Ascending aorta (tissue), 2 donors: ENCODE data around the gene TCF23. TPM values are rescaled to one million over a fixed set of nuclear protein-coding genes. Genes with fewer than 3 reads are reported as not detected.
"Not testable (repeated sequence)": the region's sequence is repeated elsewhere in the genome, so short reads cannot be mapped to it uniquely, and the experiment has no call there.

ENCODE experiments used
- DNase-seq, 2 donors: peaks; one replicate each; pipeline ENCODE4 v3.0.0-alpha.2; 2019; ENCODE audit warnings: low spot score in 2 of 2
- H3K27ac ChIP-seq, 2 donors: fragments of 200-600 bp; sonication (generic); one replicate each; pipeline ENCODE4 v1.5.1; 2016 to 2017; ENCODE audit warnings: mild to moderate bottlenecking in 1 of 2
- H3K27me3 ChIP-seq: fragments of 200-600 bp; sonication (generic); one replicate; pipeline ENCODE4 v1.5.1; 2017
- H3K36me3 ChIP-seq, 2 donors: fragments of 200-600 bp; sonication (generic); one replicate each; pipeline ENCODE4 v1.5.1; 2016
- H3K4me1 ChIP-seq, 2 donors: fragments of 200-600 bp; sonication (generic); one replicate each; pipeline ENCODE4 v1.5.1; 2016 to 2017; ENCODE audit warnings: mild to moderate bottlenecking in 1 of 2
- H3K4me3 ChIP-seq, 2 donors: fragments of 200-600 bp; sonication (generic); one replicate each; pipeline ENCODE4 v1.5.1; 2016 to 2017; ENCODE audit warnings: mild to moderate bottlenecking in 1 of 2
- H3K9me3 ChIP-seq, 2 donors: fragments of 200-600 bp; sonication (generic); one replicate each; pipeline ENCODE4 v1.5.1; 2016
- intact Hi-C: fragments of 100-400 bp; cut with DNase I; formaldehyde crosslinking; loops from one replicate; pipeline ENCODE4 v1.15.1; 2023
- total RNA-seq: library from RNA; depleted of rRNA; stranded (reverse); fragments of >200 nt; gene quantifications from one replicate; pipeline ENCODE4 v1.1.0, GENCODE V29; 2016
- TF ChIP-seq, protein P1 (sequence below), 3 experiments: fragments of 200-600 bp in 2 of 3; fragments of 450-650 bp in 1 of 3; sonication (generic) in 2 of 3; IDR thresholded peaks; one replicate each; pipeline ENCODE4 v1.5.1; 2016 to 2019; ENCODE audit warnings: antibody characterized with exemption in 3 of 3, mild to moderate bottlenecking in 1 of 3, moderate library complexity in 1 of 3

The TCF23 gene
- total RNA-seq, 1 donor from 2014 or later, result not detected

DNA sequence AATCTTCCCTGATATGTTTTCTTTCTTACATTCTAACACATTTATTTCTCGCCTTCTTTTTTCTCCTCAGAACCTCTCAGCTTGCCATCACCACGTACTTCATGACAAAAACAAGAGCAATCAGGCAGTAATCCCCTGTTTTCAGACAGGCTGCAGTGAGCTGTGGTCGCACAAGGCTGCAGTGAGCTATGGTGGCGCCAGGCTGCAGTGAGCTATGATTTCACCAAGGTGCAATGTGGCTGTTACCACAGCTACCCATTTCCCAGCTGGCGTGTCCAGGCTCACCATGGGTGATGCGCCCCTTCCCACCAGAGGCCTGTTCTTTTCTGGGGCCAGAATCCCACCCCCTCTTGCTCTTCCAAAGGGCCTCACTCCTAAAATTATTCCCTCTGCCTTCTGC is 25.8 kb downstream of the TCF23 start:
- TF ChIP-seq, protein P1, sequence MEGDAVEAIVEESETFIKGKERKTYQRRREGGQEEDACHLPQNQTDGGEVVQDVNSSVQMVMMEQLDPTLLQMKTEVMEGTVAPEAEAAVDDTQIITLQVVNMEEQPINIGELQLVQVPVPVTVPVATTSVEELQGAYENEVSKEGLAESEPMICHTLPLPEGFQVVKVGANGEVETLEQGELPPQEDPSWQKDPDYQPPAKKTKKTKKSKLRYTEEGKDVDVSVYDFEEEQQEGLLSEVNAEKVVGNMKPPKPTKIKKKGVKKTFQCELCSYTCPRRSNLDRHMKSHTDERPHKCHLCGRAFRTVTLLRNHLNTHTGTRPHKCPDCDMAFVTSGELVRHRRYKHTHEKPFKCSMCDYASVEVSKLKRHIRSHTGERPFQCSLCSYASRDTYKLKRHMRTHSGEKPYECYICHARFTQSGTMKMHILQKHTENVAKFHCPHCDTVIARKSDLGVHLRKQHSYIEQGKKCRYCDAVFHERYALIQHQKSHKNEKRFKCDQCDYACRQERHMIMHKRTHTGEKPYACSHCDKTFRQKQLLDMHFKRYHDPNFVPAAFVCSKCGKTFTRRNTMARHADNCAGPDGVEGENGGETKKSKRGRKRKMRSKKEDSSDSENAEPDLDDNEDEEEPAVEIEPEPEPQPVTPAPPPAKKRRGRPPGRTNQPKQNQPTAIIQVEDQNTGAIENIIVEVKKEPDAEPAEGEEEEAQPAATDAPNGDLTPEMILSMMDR (IDR thresholded peaks at IDR 0.05), result no peak

DNA sequence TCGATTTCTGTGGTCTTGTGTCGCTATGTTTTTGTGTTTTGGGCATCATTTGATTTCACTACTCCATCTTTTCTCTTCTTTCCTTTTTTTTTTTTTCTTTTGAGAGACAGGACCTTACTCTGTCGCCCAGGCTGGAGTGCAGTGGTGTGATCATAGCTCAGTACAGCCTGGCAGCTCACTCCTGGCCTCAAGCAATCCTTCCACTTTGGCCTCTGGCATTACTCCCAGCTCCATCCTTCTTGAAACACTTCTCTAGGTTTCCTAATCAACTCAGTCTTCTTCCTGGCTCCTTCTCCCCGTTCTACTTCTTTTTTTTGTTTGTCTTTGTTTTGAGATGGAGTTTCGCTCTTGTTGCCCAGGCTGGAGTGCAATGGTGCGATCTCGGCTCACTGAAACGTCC is 26.5 kb downstream of the TCF23 start:
- H3K4me1 ChIP-seq, result peaks cover 0 to under 1% of the 10 kb centered on the region in 2 donors
- no peaks in the 10 kb centered on the region for H3K9me3 ChIP-seq
- no peak for DNase-seq
- H3K27me3 ChIP-seq, result no peaks in the 10 kb centered on the region
- no peak overlapping the region for H3K27ac ChIP-seq
- TF ChIP-seq, protein P1 (IDR thresholded peaks at IDR 0.05), result no peak
- H3K36me3 ChIP-seq, result no peaks in the 10 kb centered on the region
- intact Hi-C loops, result no loop called here
- H3K4me3 ChIP-seq, result no peak overlapping the region

More for the DNA sequence above, 25.8 kb downstream of the TCF23 start:
- H3K4me1 ChIP-seq, result peaks cover 0 to 4% of the 10 kb centered on the region in 2 donors
- DNase-seq, result no peak
- intact Hi-C loops, result no loop called here
- H3K27me3 ChIP-seq, result no peaks in the 10 kb centered on the region
- no peak overlapping the region for H3K4me3 ChIP-seq
- no peak overlapping the region for H3K27ac ChIP-seq
- H3K36me3 ChIP-seq, result no peaks in the 10 kb centered on the region
- H3K9me3 ChIP-seq, result no peaks in the 10 kb centered on the region

DNA sequence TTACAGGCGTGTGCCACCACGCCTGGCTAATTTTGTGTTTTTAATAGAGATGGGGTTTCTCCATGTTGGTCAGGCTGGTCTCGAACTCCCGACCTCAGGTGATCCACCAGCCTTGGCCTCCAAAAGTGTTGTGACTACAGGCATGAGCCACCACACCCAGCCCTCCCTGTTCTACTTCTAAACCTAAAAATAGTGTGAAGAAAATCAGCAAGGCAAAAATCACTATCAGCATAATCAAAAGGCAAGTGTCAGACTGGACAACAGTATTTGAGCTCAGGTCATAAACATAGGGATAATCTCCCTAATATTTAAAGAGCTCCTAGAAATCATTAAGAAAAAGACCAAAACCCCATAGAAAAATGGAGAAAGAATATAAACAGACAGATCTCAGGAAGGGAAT is 27.0 kb downstream of the TCF23 start:
- H3K27me3 ChIP-seq, H3K4me3 ChIP-seq, H3K4me1 ChIP-seq, DNase-seq, intact Hi-C loops, H3K9me3 ChIP-seq, H3K27ac ChIP-seq, H3K36me3 ChIP-seq: not testable (repeated sequence)

DNA sequence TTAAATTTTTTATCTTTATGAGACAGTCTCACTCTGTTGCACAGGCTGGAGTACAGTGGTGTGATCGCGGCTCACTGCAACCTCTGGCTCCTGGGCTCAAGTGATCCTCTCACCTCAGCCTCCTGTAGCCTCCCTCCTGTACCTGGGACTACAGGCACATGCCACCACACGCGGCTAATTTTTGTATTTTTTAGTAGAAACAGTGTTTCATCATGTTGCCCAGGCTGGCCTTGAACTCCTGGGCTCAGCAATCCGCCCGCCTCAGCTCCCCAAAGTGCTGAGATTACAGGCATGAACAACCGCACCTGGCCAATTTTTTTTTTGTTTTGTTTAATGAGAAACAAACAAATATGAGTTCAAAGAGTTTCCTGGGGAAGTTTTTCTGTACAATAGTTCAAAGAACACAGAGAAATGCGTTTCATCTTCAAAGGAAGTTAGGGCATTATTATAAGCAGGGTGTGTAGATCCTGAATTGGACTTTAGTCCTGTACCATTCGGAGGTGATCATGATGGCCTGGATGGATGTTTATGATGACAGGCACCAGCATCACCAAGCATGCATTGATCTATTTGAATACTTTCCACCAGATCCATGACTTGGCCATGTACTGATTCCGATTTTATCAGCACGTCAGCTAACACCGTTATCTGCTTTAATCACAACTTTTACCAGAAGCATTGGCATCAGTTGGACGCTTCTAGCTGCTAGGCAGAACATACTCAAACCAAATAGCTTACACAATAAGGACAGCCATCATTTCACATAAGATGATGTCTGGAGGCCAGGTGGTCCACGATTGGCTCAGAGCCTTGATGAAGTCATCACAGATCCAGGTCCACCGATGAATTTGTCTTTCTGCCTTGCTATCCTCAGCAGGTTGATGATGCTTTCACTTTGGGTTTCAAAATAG is 28.9 kb downstream of the TCF23 start:
- intact Hi-C loops, result no loop called here
- H3K36me3 ChIP-seq, result no peaks in the 10 kb centered on the region
- H3K9me3 ChIP-seq, result no peaks in the 10 kb centered on the region
- DNase-seq, result no peak
- no peaks in the 10 kb centered on the region for H3K27me3 ChIP-seq
- H3K4me1 ChIP-seq, result no peaks in the 10 kb centered on the region
- no peak overlapping the region for H3K27ac ChIP-seq
- TF ChIP-seq, protein P1 (IDR thresholded peaks at IDR 0.05), result no peak
- no peak overlapping the region for H3K4me3 ChIP-seq

DNA sequence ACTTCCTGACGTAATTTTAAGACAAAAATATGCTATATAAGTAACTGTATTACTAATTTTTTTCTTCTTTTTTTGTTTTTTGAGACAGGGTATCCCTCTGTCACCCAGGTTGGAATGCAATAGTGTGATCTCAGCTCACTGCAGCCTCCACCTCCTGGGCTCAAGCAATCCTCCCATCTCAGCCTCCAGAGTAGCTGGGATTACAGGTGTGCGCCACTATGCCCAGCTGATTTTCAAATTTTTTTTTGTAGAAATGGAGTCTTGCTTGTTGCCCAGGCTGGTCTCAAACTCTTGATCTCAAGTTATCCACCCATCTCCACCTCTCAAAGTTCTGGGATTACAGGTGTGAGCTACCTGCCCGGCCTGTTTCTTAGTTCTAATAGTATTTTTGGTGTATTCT is 29.7 kb downstream of the TCF23 start:
- TF ChIP-seq, protein P1 (IDR thresholded peaks at IDR 0.05), result no peak
- Histone ChIP-seq H3K27ac (no peak overlapping the region), H3K4me1 (no peaks in the 10 kb centered on the region), H3K36me3 (no peaks in the 10 kb centered on the region), H3K27me3 (no peaks in the 10 kb centered on the region), H3K9me3 (no peaks in the 10 kb centered on the region), H3K4me3 (no peak overlapping the region)
- DNase-seq, result no peak
- intact Hi-C loops, result no loop called here

DNA sequence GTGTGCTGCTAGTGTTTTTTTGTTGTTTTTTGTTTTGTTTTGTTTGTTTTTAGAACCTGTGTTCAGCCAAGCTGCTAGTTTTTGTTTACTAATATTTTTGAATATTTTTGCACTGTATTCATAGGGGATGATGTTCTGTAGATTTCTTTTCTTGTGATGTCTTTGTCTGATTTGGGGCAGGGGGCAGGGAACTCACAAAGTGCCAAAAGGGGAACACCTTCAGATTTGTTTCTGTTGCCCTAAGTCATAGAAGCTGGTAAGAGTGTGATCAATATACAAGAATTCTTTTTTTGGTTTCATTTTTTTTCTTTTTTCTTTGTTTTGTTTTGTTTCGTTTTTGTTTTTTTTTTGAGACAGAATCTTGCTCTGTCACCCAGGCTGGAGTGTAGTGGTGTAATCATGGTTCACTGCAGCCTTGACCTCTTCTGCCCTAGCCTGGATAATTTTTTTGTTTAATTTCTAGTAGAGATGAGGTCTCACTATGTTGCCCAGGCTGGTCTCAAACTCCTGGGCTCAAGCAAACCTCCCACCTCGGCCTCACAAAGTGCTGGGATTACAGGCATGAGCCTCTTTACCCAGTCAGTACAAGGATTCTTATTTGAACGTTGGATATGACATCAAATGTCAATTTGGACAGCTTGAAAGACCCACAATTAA is 30.7 kb downstream of the TCF23 start:
- Histone ChIP-seq H3K27me3 (no peaks in the 10 kb centered on the region), H3K36me3 (no peaks in the 10 kb centered on the region), H3K27ac (no peak overlapping the region), H3K9me3 (no peaks in the 10 kb centered on the region), H3K4me3 (no peak overlapping the region), H3K4me1 (no peaks in the 10 kb centered on the region)
- DNase-seq, result no peak
- TF ChIP-seq, protein P1 (IDR thresholded peaks at IDR 0.05), result no peak
- intact Hi-C loops, result no loop called here
